GM03348 (cell line): Measurements from ENCODE around the gene PRDM8.
"Not testable (repeated sequence)": the region's sequence is repeated elsewhere in the genome, so short reads cannot be mapped to it uniquely, and the experiment has no call there.

Source experiments
- DNase-seq: peaks from one replicate; pipeline ENCODE4 v3.0.0; 2012; ENCODE audit warnings: low spot score

PRDM8 gene

DNA sequence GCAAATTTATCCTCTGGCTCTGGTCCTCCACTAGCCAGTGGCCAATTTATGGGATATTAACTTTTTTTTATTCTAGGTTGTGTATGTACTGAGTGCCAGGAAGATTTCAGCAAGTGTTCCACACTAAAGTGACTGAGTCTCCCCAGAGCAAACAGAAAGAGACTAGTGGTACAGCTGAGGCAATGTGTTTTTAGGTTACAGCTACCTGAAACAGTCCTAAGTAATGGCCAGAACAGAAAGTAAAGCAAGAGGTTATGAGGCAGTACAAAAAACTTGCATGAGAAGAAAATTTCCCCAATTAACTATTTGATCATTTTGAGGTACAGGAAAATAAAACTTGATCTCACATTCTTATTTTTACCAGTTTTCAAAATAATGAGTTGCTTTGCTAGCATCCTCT lies 31.2 kb downstream of the PRDM8 start:
- DNase-seq = no peak

- DNase-seq = no peak
Observed at GRCh38 chr4:80229128-80229527, 31.8 kb downstream of the PRDM8 start.

DNA sequence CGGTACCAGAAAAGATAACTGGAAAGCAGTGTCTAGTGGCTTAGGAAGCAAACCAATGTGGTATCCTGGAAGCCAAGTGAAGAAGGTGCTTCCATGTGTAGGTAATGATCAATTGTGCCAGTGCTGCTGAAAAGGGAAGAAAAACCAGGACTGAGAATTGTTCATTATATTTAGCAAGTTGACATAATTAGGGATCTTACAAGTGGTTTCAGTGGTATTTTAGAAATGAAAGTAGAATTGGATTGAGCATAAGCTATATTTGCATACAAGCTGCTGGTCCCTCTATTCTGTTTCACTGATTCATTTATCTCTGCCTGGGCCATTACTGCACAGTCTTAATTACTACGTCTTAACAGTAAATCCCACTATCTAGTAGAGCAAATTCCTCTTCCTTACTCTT lies 32.3 kb downstream of the PRDM8 start:
- DNase-seq = no peak

GRCh38 chr4:80231180-80231579 lies 33.9 kb downstream of the PRDM8 start:
- no peak for DNase-seq

GRCh38 chr4:80232707-80233370 lies 35.5 kb downstream of the PRDM8 start:
- no peak for DNase-seq

- DNase-seq = no peak
Observed at GRCh38 chr4:80233390-80233789, 36.1 kb downstream of the PRDM8 start.

GRCh38 chr4:80235451-80235850 lies 38.1 kb downstream of the PRDM8 start:
- DNase-seq = no peak

DNA sequence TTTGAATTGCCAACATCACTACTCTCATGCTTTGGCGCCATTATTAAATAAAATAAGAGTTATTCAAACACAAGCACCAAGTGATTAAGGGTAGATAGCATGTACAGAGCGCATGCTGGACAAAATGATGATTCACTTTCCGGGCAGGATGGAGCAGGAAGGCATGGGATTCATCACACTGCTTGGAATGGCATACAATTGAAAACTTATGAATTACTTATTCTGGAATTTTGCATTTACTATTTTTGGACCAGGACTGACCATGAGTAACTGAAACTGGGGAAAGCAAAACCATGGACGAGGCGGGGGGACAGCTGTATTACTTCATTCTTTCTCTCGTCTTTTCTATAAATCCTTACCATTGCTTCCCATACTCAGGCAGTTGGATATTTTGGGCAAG lies 40.7 kb downstream of the PRDM8 start:
- DNase-seq = peak; percentile 65

- no peak for DNase-seq
Observed at GRCh38 chr4:80239480-80240150, 42.3 kb downstream of the PRDM8 start.

- DNase-seq = peak; percentile 33
Observed at GRCh38 chr4:80240976-80241375, 43.7 kb downstream of the PRDM8 start.

DNA sequence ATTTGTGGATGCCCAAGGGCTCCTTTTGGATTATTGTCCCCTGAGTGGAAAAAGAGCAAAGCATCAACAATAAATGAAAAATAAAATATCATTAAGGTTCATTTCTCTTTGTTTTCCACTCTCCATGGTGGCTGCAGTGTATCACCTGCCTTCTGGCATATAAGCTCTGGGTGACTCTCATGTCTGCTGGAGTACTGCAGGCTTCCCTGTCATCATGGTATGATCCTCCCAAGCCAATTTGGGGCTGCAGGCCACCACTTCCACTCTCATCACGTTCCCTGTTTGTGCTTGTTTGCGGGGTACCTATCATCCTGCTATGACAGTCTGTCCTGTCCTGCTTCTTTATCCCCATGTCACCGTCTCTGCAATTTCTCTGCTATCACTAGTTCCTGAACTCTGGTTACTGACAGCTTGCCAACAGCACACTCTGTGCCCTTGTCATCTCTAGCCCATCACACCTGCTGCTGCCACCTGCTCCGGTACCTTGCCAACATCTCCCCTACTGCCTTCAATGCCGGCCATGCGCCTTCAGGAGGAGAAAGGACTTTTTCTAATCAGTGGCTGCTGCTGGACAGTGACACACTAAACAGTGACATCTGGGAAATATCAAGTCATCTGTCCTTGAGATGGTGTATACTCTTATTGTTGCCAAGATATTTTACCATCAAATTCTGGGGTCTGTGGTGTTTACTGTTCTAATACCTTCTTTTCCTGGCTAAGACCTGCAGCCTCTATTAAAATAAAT lies 46.1 kb downstream of the PRDM8 start:
- DNase-seq = no peak

- not testable (repeated sequence) for DNase-seq
Observed at GRCh38 chr4:80247484-80247883, 50.2 kb downstream of the PRDM8 start.

DNA sequence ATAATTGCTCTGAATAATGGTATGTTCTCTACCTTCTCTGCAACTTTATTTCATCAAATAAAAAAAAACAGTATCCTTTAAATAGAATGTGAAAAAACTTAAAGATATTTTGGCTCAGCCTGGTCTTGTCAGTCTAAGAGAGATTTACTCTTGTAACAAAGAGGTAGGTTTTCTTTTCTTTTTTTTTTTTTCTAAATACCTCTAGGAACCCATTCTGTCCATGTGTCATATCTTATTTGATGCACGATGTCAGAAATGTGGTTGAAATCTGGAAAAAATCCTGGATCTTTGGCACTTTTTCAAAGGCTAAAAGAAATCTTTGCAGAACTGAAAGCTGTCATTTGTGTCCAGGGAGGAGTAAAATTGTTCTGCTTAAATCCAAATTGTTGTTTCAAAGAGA lies 51.8 kb downstream of the PRDM8 start:
- no peak for DNase-seq

DNA sequence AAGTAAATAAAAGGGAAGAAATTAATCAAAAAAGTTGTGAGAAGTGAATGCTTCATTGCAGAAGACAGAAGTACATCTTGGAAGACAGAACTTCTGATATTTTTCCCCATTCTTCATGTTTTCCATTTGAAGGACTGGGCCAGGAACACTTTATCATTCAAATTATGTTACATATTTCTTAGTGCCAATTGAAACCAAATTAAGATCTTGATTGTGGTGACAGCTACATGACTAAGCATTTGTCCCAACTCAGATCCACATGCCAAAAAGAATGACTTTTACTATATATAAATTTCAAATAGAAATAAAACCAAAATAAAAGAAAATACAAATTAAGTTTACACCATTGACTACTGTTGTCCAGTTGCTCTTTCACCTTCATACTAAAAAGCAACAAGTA lies 55.1 kb downstream of the PRDM8 start:
- DNase-seq = no peak

DNA sequence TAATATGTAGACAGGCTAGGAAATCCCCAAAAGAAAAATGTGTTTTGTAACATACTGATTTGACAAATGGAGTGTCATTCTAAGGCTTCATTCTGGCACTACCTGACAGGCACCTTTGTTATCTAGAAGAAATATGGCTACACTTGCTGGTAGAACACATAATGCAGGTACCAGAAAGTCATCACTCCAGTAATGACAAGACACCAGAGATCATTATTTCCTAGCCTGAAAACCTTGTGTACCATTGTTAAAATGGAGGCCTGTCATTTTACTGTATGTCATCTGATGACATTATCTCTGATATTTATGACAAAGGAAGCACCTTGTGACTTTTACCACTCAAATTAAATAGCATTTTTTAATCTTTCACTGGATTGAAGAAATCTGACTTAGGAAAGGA lies 55.6 kb downstream of the PRDM8 start:
- no peak for DNase-seq

GRCh38 chr4:80253510-80253909 lies 56.2 kb downstream of the PRDM8 start:
- DNase-seq = no peak
